HCT116 (cell line): Measurements from ENCODE around the gene SEPTIN8. TPM values are rescaled to one million over a fixed set of nuclear protein-coding genes. Genes with fewer than 3 reads are reported as not detected.

Source experiments
- ATAC-seq: fragments of 200-7000 bp; cut with Tn5 transposase; 2 replicates; pipeline ENCODE4 v1.9.1; 2020; ENCODE audit warnings: mild to moderate bottlenecking, moderate library complexity
- BruUV-seq: library from RNA; stranded (reverse); fragments of 400-500 nt; replicated peaks from 2 replicates; lab custom pipeline; 2021; lab: Mats Ljungman, UMichigan
- CTCF ChIA-PET: fragments of 300-600 bp; sonication (Branson Sonifier 250); formaldehyde crosslinking; loops from one replicate; lab custom pipeline; 2021; ENCODE audit warnings: antibody characterized with exemption; lab: Charles Lee
- POLR2A ChIA-PET: fragments of 300-600, 350-600 bp; sonication (Branson Sonifier 250); formaldehyde crosslinking; loops from one replicate; lab custom pipeline; 2021; ENCODE audit warnings: antibody characterized with exemption; lab: Charles Lee
- RAD21 ChIA-PET, 2 experiments: fragments of 300-600 bp; sonication (Branson Sonifier 250); formaldehyde crosslinking; loops; one replicate each; lab custom pipeline; 2023; ENCODE audit warnings: low total read pairs in 2 of 2; ENCODE audit not compliant: uncharacterized antibody in 2 of 2, unreplicated experiment in 2 of 2, low non-redundant PET in 1 of 2; lab: Charles Lee
- DNase-seq: peaks from one replicate; pipeline ENCODE4 v3.0.0-alpha.2; 2010; ENCODE audit warnings: low read depth, low spot score
- H2AFZ ChIP-seq: fragments of 200-600 bp; shearing (Covaris generic), sonication (generic); 2 replicates; pipeline ENCODE4 v1.6.1; 2017; ENCODE audit warnings: low read depth, mixed run types, mixed read lengths, antibody characterized with exemption, low read length; ENCODE audit not compliant: poor library complexity, severe bottlenecking
- H3K27ac ChIP-seq: 2 replicates; pipeline ENCODE4 v1.5.1; 2012; ENCODE audit warnings: low read depth, low read length
- H3K27me3 ChIP-seq: fragments of 200-600 bp; sonication (generic); 2 replicates; pipeline ENCODE4 v1.6.1; 2016; ENCODE audit warnings: mixed run types, low read length, mixed read lengths; ENCODE audit not compliant: insufficient read depth
- H3K36me3 ChIP-seq, 2 experiments: fragments of 200-500 bp in 1 of 2; fragments of 200-600 bp in 1 of 2; sonication (Bioruptor generic) in 1 of 2; sonication (generic) in 1 of 2; 2 replicates each; pipeline versions ENCODE4 v1.5.1 to v1.6.1; 2014 to 2016; ENCODE audit warnings: low read length in 2 of 2, inconsistent platforms in 1 of 2, mixed read lengths in 1 of 2, mixed run types in 1 of 2; ENCODE audit not compliant: insufficient read depth in 2 of 2, control insufficient read depth in 1 of 2
- H3K4me1 ChIP-seq, 2 experiments: fragments of 200-600 bp in 1 of 2; sonication (generic) in 1 of 2; 2 replicates each; pipeline versions ENCODE4 v1.5.1 to v1.6.1; 2012 to 2017; ENCODE audit warnings: low read length in 2 of 2, inconsistent platforms in 1 of 2, mild to moderate bottlenecking in 1 of 2, mixed read lengths in 1 of 2, mixed run types in 1 of 2, moderate library complexity in 1 of 2; ENCODE audit not compliant: insufficient read depth in 2 of 2, control insufficient read depth in 1 of 2
- H3K4me2 ChIP-seq: fragments of 200-600 bp; sonication (generic); 2 replicates; pipeline ENCODE4 v1.6.1; 2017; ENCODE audit warnings: mixed run types, low read length, mixed read lengths
- H3K4me3 ChIP-seq, 2 experiments: fragments of 200-600 bp in 1 of 2; sonication (generic) in 1 of 2; replicated peaks in 1 of 2; 2 replicates each; pipeline ENCODE4 v1.5.1; 2011 to 2016; ENCODE audit warnings: low read length in 2 of 2, control low read depth in 1 of 2, low read depth in 1 of 2, mild to moderate bottlenecking in 1 of 2, mixed read lengths in 1 of 2, mixed run types in 1 of 2
- H3K79me2 ChIP-seq: fragments of 200-600 bp; sonication (generic); 2 replicates; pipeline ENCODE4 v1.6.1; 2017; ENCODE audit warnings: mild to moderate bottlenecking, mixed run types, low read length, moderate library complexity, mixed read lengths; ENCODE audit not compliant: insufficient read depth
- H3K9ac ChIP-seq: fragments of 200-600 bp; sonication (generic); 2 replicates; pipeline ENCODE4 v1.6.1; 2016; ENCODE audit warnings: low read length, mixed read lengths
- H3K9me2 ChIP-seq: fragments of 200-600 bp; sonication (generic), shearing (Covaris generic); 2 replicates; pipeline ENCODE4 v1.6.1; 2017; ENCODE audit warnings: mixed run types, mild to moderate bottlenecking, moderate library complexity; ENCODE audit not compliant: insufficient read depth
- H3K9me3 ChIP-seq, 2 experiments: fragments of 200-500 bp in 1 of 2; fragments of 200-600 bp in 1 of 2; sonication (Bioruptor generic) in 1 of 2; sonication (generic) in 1 of 2; 2 replicates each; pipeline ENCODE4 v1.6.1; 2014 to 2017; ENCODE audit warnings: low read length in 2 of 2, mixed read lengths in 2 of 2, inconsistent platforms in 1 of 2, low read depth in 1 of 2, mild to moderate bottlenecking in 1 of 2, mixed run types in 1 of 2, moderate library complexity in 1 of 2; ENCODE audit not compliant: control insufficient read depth in 1 of 2, insufficient read depth in 1 of 2
- H4K20me1 ChIP-seq: fragments of 200-600 bp; sonication (generic), shearing (Covaris generic); 2 replicates; pipeline ENCODE4 v1.6.1; 2017; ENCODE audit warnings: mixed run types, mild to moderate bottlenecking, moderate library complexity; ENCODE audit not compliant: insufficient read depth
- ATF3 ChIP-seq: IDR thresholded peaks from 2 replicates; pipeline ENCODE4 v1.6.1; 2012
- CBX3 ChIP-seq: IDR thresholded peaks from 2 replicates; pipeline ENCODE4 v1.6.1; 2012; ENCODE audit warnings: low read depth
- EGR1 ChIP-seq: IDR thresholded peaks from 2 replicates; pipeline ENCODE4 v1.6.1; 2012; ENCODE audit warnings: low read depth
- JUND ChIP-seq: IDR thresholded peaks from 2 replicates; pipeline ENCODE4 v1.6.1; 2012
- MAX ChIP-seq: IDR thresholded peaks from 2 replicates; pipeline ENCODE4 v1.6.1; 2012
- POLR2AphosphoS5 ChIP-seq: IDR thresholded peaks from 2 replicates; pipeline ENCODE4 v1.6.1; 2011; ENCODE audit warnings: mild to moderate bottlenecking, low read depth, low read length, moderate library complexity
- RAD21 ChIP-seq: IDR thresholded peaks from 2 replicates; pipeline ENCODE4 v1.6.1; 2012; ENCODE audit warnings: low read depth, mild to moderate bottlenecking
- REST ChIP-seq: IDR thresholded peaks from 2 replicates; pipeline ENCODE4 v1.6.1; 2012; ENCODE audit warnings: low read depth
- SP1 ChIP-seq: IDR thresholded peaks from 2 replicates; pipeline ENCODE4 v1.6.1; 2012; ENCODE audit warnings: low read depth
- TCF7L2 ChIP-seq: IDR thresholded peaks from 2 replicates; pipeline ENCODE4 v1.7.0; 2011; ENCODE audit warnings: borderline replicate concordance, inconsistent platforms; ENCODE audit not compliant: insufficient read depth, insufficient read length; ENCODE audit errors: extremely low read depth
- intact Hi-C: fragments of 100-400 bp; cut with micrococcal nuclease; formaldehyde crosslinking; loops from 2 replicates; pipeline ENCODE4 v1.10.0; 2022
- total RNA-seq: library from RNA; stranded (reverse); gene quantifications from one replicate; pipeline ENCODE4 v1.2.1, GENCODE V29; 2021; ENCODE audit not compliant: unreplicated experiment

Gene SEPTIN8
- total RNA-seq, 1 experiment from 2014 or later = 34.6 TPM

- H3K4me1 ChIP-seq = peaks cover 12 to 24% of the 10 kb centered on the region in 2 experiments
- no peak for DNase-seq
- ATAC-seq = no peak
- peaks cover 22% of the 10 kb centered on the region for H3K79me2 ChIP-seq
- no peak overlapping the region for H2AFZ ChIP-seq
- H3K9me3 ChIP-seq = no peaks in the 10 kb centered on the region
- no peaks in the 10 kb centered on the region for H4K20me1 ChIP-seq
- BruUV-seq = no TSS peak
- H3K36me3 ChIP-seq = no peaks in the 10 kb centered on the region
- no peak overlapping the region for H3K4me3 ChIP-seq
- ChIA-PET RAD21 (no interaction called here), CTCF (no interaction called here)
- no peaks in the 10 kb centered on the region for H3K27me3 ChIP-seq
- no peak overlapping the region for H3K4me2 ChIP-seq
- no peak overlapping the region for H3K27ac ChIP-seq
- intact Hi-C loops = no loop called here
- TF ChIP-seq ATF3 = no peak
- TF ChIP-seq CBX3 = no peak
- no peak for TF ChIP-seq MAX
- no peak for TF ChIP-seq JUND
- TF ChIP-seq EGR1 = no peak
- no peak for TF ChIP-seq TCF7L2
- no peak for TF ChIP-seq SP1
- TF ChIP-seq, all 23 proteins: peak for 0
- no peak overlapping the region for H3K9ac ChIP-seq
- POLR2A ChIA-PET = no interaction called here
- H3K9me2 ChIP-seq = no peaks in the 10 kb centered on the region
Observed at GRCh38 chr5:132773601-132774355, 3.3 kb downstream of the SEPTIN8 start.

- DNase-seq = no peak
- no peak overlapping the region for H2AFZ ChIP-seq
- H4K20me1 ChIP-seq = no peaks in the 10 kb centered on the region
- no peak for ATAC-seq
- intact Hi-C loops = no loop called here
- H3K4me2 ChIP-seq = no peak overlapping the region
- no peak overlapping the region for H3K27ac ChIP-seq
- H3K9me2 ChIP-seq = no peaks in the 10 kb centered on the region
- peaks cover 22% of the 10 kb centered on the region for H3K79me2 ChIP-seq
- no peak for TF ChIP-seq EGR1
- TF ChIP-seq SP1 = no peak
- TF ChIP-seq POLR2AphosphoS5 = no peak
- no peak for TF ChIP-seq JUND
- TF ChIP-seq RAD21 = no peak
- no peak for TF ChIP-seq REST
- ChIA-PET CTCF (no interaction called here), POLR2A (no interaction called here), RAD21 (no interaction called here)
- no peak overlapping the region for H3K9ac ChIP-seq
- H3K27me3 ChIP-seq = no peaks in the 10 kb centered on the region
- H3K4me1 ChIP-seq = peaks cover 12 to 24% of the 10 kb centered on the region in 2 experiments
- BruUV-seq = no TSS peak
- H3K4me3 ChIP-seq = no peak overlapping the region
- H3K9me3 ChIP-seq = no peaks in the 10 kb centered on the region
- H3K36me3 ChIP-seq = no peaks in the 10 kb centered on the region
Observed at GRCh38 chr5:132773114-132773513, 3.9 kb downstream of the SEPTIN8 start.
